HepG2 (cell line): ENCODE measurements around the gene PRKAR1A. TPM values are rescaled to one million over a fixed set of nuclear protein-coding genes. Genes with fewer than 3 reads are reported as not detected.

ENCODE experiments used
- ARID2 ChIP-seq: sonication (generic); formaldehyde crosslinking; IDR thresholded peaks from 2 replicates; pipeline ENCODE4 v1.8.1; 2022; ENCODE audit warnings: mild to moderate bottlenecking, missing genetic modification reagents, borderline replicate concordance
- ARNT ChIP-seq: fragments of 450-650 bp; IDR thresholded peaks from 2 replicates; pipeline ENCODE4 v1.6.1; 2017
- CAMTA2 ChIP-seq: sonication (generic); formaldehyde crosslinking; IDR thresholded peaks from 2 replicates; pipeline ENCODE4 v1.4.0; 2020; ENCODE audit warnings: mild to moderate bottlenecking, missing genetic modification reagents, borderline replicate concordance
- HDAC1 ChIP-seq: sonication (generic); formaldehyde crosslinking; IDR thresholded peaks from 2 replicates; pipeline ENCODE4 v1.5.1; 2020; ENCODE audit warnings: mild to moderate bottlenecking, missing genetic modification reagents
- IKZF4 ChIP-seq: sonication (generic); formaldehyde crosslinking; IDR thresholded peaks from 2 replicates; pipeline ENCODE4 v1.5.1; 2020; ENCODE audit warnings: borderline replicate concordance, mild to moderate bottlenecking, low read depth, missing genetic modification reagents; ENCODE audit errors: not compliant biosample characterization
- PRMT3 ChIP-seq: sonication (generic); formaldehyde crosslinking; IDR thresholded peaks from 2 replicates; pipeline ENCODE4 v1.8.1; 2022; ENCODE audit warnings: low read depth, mild to moderate bottlenecking, moderate library complexity, missing genetic modification reagents, borderline replicate concordance
- ZBTB1 ChIP-seq: sonication (generic); formaldehyde crosslinking; IDR thresholded peaks from 2 replicates; pipeline ENCODE4 v1.4.0; 2020; ENCODE audit warnings: missing genetic modification reagents, borderline replicate concordance
- ZNF609 ChIP-seq: sonication (generic); formaldehyde crosslinking; IDR thresholded peaks from 2 replicates; pipeline ENCODE4 v1.4.0; 2020; ENCODE audit warnings: mild to moderate bottlenecking, missing genetic modification reagents, borderline replicate concordance
- polyA plus RNA-seq, 8 experiments: library from polyadenylated mRNA; depleted of rRNA in 3 of 8; stranded (reverse) in 7 of 8; unstranded in 1 of 8; fragments of >200 nt; fragmentation: Illumina TruSeq in 4 of 8; extraction: Trizol in 4 of 8; gene quantifications; 2 replicates each; pipeline versions ENCODE4 v1.2.1 to v1.2.3, GENCODE V29; 2011 to 2016; ENCODE audit warnings: low read depth in 4 of 8, missing spikeins in 1 of 8, mixed read lengths in 1 of 8; ENCODE audit not compliant: insufficient read depth in 1 of 8
- total RNA-seq, 5 experiments: library from RNA; depleted of rRNA; stranded (reverse); fragments of >200 nt; fragmentation: Illumina TruSeq; extraction: Trizol; gene quantifications; 2 replicates each; pipeline ENCODE4 v1.2.3, GENCODE V29; 2016; ENCODE audit warnings: low read depth in 1 of 5
- TF ChIP-seq, protein P1 (sequence below): sonication (generic); formaldehyde crosslinking; IDR thresholded peaks from 2 replicates; pipeline ENCODE4 v1.4.0; 2020; ENCODE audit warnings: missing genetic modification reagents, borderline replicate concordance
- TF ChIP-seq, protein P2 (sequence below): sonication (generic); formaldehyde crosslinking; IDR thresholded peaks from one replicate; pipeline ENCODE4 v1.5.1; 2020; ENCODE audit warnings: mild to moderate bottlenecking, missing genetic modification reagents; ENCODE audit errors: not compliant biosample characterization

Gene PRKAR1A
- total and polyA plus RNA-seq, 2 of the 13 experiments (the other 11 are each of a cell fraction or from before 2014, with no cell fraction given): 265 to 266 TPM

- TF ChIP-seq ZNF609 (CRISPR knock-in tag) (peak; percentile 99), ARID2 (0 out of 2 replicates have a peak, but pooled peaks have one; percentile 35), ZBTB1 (CRISPR knock-in tag) (no peak), PRMT3 (CRISPR knock-in tag) (no peak), CAMTA2 (CRISPR knock-in tag) (no peak), HDAC1 (CRISPR knock-in tag) (peak; percentile 77), ARNT (no peak), IKZF4 (no peak)
- TF ChIP-seq, protein P1, sequence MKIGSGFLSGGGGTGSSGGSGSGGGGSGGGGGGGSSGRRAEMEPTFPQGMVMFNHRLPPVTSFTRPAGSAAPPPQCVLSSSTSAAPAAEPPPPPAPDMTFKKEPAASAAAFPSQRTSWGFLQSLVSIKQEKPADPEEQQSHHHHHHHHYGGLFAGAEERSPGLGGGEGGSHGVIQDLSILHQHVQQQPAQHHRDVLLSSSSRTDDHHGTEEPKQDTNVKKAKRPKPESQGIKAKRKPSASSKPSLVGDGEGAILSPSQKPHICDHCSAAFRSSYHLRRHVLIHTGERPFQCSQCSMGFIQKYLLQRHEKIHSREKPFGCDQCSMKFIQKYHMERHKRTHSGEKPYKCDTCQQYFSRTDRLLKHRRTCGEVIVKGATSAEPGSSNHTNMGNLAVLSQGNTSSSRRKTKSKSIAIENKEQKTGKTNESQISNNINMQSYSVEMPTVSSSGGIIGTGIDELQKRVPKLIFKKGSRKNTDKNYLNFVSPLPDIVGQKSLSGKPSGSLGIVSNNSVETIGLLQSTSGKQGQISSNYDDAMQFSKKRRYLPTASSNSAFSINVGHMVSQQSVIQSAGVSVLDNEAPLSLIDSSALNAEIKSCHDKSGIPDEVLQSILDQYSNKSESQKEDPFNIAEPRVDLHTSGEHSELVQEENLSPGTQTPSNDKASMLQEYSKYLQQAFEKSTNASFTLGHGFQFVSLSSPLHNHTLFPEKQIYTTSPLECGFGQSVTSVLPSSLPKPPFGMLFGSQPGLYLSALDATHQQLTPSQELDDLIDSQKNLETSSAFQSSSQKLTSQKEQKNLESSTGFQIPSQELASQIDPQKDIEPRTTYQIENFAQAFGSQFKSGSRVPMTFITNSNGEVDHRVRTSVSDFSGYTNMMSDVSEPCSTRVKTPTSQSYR (CRISPR knock-in tag): peak; percentile 44; the same call in 1 of the 2 replicates
- TF ChIP-seq, protein P2, sequence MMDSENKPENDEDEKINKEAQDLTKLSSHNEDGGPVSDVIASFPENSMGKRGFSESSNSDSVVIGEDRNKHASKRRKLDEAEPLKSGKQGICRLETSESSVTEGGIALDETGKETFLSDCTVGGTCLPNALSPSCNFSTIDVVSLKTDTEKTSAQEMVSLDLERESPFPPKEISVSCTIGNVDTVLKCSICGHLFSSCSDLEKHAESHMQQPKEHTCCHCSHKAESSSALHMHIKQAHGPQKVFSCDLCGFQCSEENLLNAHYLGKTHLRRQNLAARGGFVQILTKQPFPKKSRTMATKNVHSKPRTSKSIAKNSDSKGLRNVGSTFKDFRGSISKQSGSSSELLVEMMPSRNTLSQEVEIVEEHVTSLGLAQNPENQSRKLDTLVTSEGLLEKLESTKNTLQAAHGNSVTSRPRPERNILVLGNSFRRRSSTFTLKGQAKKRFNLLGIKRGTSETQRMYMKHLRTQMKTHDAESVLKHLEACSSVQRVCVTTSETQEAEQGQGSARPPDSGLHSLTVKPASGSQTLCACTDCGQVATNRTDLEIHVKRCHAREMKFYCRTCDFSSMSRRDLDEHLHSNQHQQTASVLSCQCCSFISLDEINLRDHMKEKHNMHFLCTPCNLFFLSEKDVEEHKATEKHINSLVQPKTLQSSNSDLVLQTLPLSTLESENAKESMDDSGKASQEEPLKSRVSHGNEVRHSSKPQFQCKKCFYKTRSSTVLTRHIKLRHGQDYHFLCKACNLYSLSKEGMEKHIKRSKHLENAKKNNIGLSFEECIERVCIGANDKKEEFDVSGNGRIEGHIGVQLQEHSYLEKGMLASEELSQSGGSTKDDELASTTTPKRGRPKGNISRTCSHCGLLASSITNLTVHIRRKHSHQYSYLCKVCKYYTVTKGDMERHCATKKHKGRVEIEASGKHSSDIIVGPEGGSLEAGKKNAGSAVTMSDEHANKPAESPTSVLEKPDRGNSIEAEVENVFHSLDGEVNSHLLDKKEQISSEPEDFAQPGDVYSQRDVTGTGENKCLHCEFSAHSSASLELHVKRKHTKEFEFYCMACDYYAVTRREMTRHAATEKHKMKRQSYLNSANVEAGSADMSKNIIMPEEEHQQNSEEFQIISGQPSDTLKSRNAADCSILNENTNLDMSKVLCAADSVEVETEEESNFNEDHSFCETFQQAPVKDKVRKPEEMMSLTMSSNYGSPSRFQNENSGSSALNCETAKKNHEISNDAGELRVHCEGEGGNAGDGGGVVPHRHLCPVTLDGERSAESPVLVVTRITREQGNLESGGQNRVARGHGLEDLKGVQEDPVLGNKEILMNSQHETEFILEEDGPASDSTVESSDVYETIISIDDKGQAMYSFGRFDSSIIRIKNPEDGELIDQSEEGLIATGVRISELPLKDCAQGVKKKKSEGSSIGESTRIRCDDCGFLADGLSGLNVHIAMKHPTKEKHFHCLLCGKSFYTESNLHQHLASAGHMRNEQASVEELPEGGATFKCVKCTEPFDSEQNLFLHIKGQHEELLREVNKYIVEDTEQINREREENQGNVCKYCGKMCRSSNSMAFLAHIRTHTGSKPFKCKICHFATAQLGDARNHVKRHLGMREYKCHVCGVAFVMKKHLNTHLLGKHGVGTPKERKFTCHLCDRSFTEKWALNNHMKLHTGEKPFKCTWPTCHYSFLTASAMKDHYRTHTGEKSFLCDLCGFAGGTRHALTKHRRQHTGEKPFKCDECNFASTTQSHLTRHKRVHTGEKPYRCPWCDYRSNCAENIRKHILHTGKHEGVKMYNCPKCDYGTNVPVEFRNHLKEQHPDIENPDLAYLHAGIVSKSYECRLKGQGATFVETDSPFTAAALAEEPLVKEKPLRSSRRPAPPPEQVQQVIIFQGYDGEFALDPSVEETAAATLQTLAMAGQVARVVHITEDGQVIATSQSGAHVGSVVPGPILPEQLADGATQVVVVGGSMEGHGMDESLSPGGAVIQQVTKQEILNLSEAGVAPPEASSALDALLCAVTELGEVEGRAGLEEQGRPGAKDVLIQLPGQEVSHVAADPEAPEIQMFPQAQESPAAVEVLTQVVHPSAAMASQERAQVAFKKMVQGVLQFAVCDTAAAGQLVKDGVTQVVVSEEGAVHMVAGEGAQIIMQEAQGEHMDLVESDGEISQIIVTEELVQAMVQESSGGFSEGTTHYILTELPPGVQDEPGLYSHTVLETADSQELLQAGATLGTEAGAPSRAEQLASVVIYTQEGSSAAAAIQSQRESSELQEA (CRISPR knock-in tag): no peak
These were observed 29.6 kb upstream of the PRKAR1A start (continued) for GRCh38 chr17:68482576-68483041.
